ENCODE measurements around the gene PLXNB3.

PLXNB3 gene

DNA sequence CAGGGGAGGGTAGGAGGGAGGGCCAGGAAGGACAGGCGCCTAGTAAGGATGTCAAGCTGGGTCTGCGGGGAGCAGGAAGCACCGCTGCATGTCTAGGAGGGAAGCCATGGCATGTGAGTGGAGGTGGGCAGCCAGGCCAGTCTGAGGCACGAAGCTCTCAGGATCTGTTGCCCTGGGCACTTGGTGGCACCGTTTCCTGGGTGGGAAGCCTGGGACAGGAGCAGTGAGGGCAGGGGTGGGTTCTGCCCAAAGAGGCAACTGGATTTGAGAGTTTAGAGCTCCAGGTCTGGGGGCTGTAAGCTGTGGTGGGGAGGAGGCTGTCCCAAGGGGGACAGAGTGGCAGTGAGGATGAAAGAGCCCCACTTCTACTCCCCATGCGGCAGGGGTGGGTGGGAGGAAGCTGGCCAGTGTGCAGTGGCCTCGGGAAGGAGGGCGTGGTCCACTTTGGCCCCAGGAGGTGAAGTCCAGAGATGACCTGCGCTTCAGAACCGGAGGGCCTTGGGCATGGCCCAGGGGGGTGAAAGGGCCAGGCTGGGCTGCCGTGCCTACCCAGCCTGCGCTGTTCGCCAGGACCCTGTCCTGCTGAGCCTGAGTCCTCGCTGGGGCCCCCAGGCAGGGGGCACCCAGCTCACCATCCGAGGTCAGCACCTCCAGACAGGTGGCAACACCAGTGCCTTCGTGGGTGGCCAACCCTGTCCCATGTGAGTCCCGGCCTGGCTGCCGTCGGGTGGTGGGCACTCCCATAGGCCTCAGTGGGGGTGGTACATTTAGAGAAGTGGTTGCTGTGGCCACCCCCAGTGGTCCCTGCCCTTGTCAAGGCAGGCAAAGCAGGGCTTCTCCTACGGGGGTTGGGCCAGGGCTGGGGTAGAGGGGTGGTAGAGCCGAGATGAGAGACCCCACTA, 8.5 kb downstream of the PLXNB3 start:
- Histone ChIP-seq H3K4me3 (ENCODE audit: low read depth in 1 of 5, low read length in 5 of 5) (no peak overlapping the region), H3K9me3 (ENCODE audit: control insufficient read depth in 5 of 5, low read length in 5 of 5) (no peaks in the 10 kb centered on the region), H3K9ac (ENCODE audit: low read length in 5 of 5) (no peak overlapping the region), H3K4me1 (ENCODE audit: control insufficient read depth in 5 of 5, insufficient read depth in 5 of 5, low read length in 5 of 5) (no peaks in the 10 kb centered on the region), H3K27ac (ENCODE audit: low read depth, low read length) (no peak overlapping the region), H3K36me3 (ENCODE audit: control insufficient read depth in 5 of 5, insufficient read depth in 5 of 5, low read length in 5 of 5) (peaks cover 0 to 6% (median 0%) of the 10 kb centered on the region in 5 donors), H3K27me3 (ENCODE audit: control insufficient read depth in 5 of 5, insufficient read depth in 4 of 5, low read length in 5 of 5) (peaks cover 0 to 34% (median 13%) of the 10 kb centered on the region in 5 donors)

DNA sequence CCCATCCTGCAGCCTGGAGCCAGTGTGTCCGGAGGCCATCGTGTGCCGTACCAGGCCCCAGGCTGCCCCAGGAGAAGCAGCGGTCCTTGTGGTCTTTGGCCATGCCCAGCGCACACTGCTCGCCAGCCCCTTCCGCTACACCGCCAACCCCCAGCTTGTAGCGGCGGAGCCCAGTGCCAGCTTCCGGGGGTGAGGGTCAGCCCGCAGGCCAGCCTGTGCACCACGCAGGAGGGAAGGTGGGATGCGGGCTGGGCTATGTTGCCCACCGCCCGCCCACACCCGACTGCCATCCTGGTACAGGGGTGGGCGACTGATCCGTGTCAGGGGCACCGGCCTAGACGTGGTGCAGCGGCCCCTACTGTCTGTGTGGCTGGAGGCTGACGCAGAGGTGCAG, 9.2 kb downstream of the PLXNB3 start:
- Histone ChIP-seq H3K4me1 (ENCODE audit: control insufficient read depth in 5 of 5, insufficient read depth in 5 of 5, low read length in 5 of 5) (no peaks in the 10 kb centered on the region), H3K4me3 (ENCODE audit: low read depth in 1 of 5, low read length in 5 of 5) (no peak overlapping the region), H3K9ac (ENCODE audit: low read length in 5 of 5) (no peak overlapping the region), H3K27ac (ENCODE audit: low read depth, low read length) (no peak overlapping the region), H3K27me3 (ENCODE audit: control insufficient read depth in 5 of 5, insufficient read depth in 4 of 5, low read length in 5 of 5) (peaks cover 0 to 30% (median 14%) of the 10 kb centered on the region in 5 donors), H3K9me3 (ENCODE audit: control insufficient read depth in 5 of 5, low read length in 5 of 5) (no peaks in the 10 kb centered on the region), H3K36me3 (ENCODE audit: control insufficient read depth in 5 of 5, insufficient read depth in 5 of 5, low read length in 5 of 5) (peaks cover 0 to 7% (median 0%) of the 10 kb centered on the region in 5 donors)

DNA sequence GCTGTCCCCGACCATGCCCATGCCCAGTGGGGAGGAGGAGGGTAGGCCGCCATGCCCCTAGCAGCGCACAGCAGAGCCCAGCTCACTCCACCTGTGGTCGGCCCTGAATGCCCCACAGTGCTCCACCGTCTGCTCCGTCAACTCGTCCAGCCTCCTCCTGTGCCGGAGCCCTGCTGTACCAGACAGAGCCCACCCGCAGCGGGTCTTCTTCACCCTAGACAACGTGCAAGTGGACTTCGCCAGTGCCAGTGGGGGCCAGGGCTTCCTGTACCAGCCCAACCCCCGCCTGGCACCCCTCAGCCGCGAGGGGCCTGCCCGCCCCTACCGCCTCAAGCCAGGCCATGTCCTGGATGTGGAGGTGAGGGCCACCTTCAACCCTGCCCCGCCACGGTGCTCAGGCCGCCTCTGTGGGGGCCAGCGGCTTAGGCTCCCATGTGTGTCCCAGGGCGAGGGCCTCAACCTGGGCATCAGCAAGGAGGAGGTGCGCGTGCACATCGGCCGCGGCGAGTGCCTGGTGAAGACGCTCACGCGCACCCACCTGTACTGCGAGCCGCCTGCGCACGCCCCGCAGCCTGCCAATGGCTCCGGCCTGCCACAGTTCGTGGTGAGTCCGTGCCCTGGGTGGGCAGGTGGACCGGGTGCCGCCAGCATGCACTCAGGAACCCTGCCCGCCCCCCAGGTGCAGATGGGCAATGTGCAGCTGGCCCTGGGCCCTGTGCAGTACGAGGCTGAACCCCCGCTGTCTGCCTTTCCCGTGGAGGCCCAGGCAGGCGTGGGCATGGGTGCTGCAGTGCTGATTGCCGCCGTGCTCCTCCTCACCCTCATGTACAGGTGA, 9.9 kb downstream of the PLXNB3 start:
- Histone ChIP-seq H3K4me1 (ENCODE audit: control insufficient read depth in 5 of 5, insufficient read depth in 5 of 5, low read length in 5 of 5) (no peaks in the 10 kb centered on the region), H3K27me3 (ENCODE audit: control insufficient read depth in 5 of 5, insufficient read depth in 4 of 5, low read length in 5 of 5) (peaks cover 0 to 33% (median 14%) of the 10 kb centered on the region in 5 donors), H3K36me3 (ENCODE audit: control insufficient read depth in 5 of 5, insufficient read depth in 5 of 5, low read length in 5 of 5) (peaks cover 0 to 9% (median 0%) of the 10 kb centered on the region in 5 donors), H3K9ac (ENCODE audit: low read length in 5 of 5) (no peak overlapping the region), H3K27ac (ENCODE audit: low read depth, low read length) (no peak overlapping the region), H3K9me3 (ENCODE audit: control insufficient read depth in 5 of 5, low read length in 5 of 5) (no peaks in the 10 kb centered on the region), H3K4me3 (ENCODE audit: low read depth in 1 of 5, low read length in 5 of 5) (no peak overlapping the region)

DNA sequence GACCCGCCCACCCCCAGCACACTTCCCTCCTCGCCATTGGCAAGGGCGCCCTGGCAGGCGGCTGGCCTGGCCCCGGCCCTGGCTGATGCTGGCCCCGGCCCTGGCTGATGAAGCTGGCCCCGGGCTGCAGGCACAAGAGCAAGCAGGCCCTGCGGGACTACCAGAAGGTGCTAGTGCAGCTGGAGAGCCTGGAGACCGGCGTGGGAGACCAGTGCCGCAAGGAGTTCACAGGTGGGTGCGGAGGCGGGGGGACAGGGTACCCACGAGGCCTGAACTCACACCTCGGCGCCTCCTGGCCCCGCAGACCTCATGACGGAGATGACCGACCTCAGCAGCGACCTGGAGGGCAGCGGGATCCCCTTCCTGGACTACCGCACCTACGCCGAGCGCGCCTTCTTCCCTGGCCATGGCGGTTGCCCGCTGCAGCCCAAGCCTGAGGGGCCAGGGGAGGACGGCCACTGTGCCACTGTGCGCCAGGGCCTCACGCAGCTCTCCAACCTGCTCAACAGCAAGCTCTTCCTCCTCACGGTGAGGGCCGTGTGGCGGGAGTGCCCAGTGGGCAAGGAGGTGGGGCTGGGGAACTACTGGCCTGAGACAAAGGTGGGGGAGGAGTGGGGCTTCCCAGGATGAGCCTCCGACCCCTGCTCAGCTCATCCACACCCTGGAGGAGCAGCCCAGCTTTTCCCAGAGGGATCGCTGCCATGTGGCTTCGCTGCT, 10.7 kb downstream of the PLXNB3 start:
- Histone ChIP-seq H3K27ac (ENCODE audit: low read depth, low read length) (no peak overlapping the region), H3K4me3 (ENCODE audit: low read depth in 1 of 5, low read length in 5 of 5) (no peak overlapping the region), H3K27me3 (ENCODE audit: control insufficient read depth in 5 of 5, insufficient read depth in 4 of 5, low read length in 5 of 5) (peaks cover 0 to 33% (median 15%) of the 10 kb centered on the region in 5 donors), H3K9me3 (ENCODE audit: control insufficient read depth in 5 of 5, low read length in 5 of 5) (no peaks in the 10 kb centered on the region), H3K9ac (ENCODE audit: low read length in 5 of 5) (no peak overlapping the region), H3K36me3 (ENCODE audit: control insufficient read depth in 5 of 5, insufficient read depth in 5 of 5, low read length in 5 of 5) (peaks cover 0 to 9% (median 0%) of the 10 kb centered on the region in 5 donors), H3K4me1 (ENCODE audit: control insufficient read depth in 5 of 5, insufficient read depth in 5 of 5, low read length in 5 of 5) (no peaks in the 10 kb centered on the region)

DNA sequence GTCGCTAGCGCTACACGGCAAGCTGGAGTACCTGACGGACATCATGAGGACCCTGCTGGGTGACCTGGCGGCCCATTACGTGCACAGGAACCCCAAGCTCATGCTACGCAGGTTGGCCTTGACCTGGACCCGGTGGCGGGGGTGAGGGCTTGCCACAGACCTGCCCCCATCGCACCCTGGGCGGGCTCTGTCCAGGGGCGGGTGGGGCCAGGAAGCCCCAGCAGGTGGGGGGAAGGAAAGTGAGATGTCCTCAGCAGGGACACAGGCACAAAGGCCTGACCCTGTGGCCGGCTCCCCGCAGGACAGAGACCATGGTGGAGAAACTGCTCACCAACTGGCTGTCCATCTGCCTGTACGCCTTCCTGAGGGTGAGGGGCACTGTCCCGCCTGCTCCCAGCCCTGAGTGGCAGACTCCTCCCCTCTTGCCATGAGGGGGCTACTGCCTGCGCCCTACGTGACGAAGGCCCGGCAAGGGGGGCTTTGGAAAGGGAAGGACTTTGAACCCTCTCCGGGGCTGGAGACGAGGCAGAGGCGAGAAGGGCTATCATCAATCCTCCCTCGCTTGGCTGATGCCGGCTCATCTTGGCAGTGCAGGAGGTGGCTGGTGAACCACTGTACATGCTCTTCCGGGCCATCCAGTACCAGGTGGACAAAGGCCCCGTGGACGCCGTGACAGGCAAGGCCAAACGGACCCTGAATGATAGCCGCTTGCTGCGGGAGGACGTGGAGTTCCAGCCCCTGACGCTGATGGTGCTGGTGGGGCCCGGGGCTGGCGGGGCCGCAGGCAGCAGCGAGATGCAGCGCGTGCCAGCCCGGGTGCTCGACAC, 11.5 kb downstream of the PLXNB3 start:
- H3K9ac ChIP-seq (ENCODE audit: low read length in 5 of 5): no peak overlapping the region
- no peaks in the 10 kb centered on the region for H3K9me3 ChIP-seq (ENCODE audit: control insufficient read depth in 5 of 5, low read length in 5 of 5)
- H3K27ac ChIP-seq (ENCODE audit: low read depth, low read length): no peak overlapping the region
- peaks cover 0 to 6% (median 3%) of the 10 kb centered on the region in 5 donors for H3K4me1 ChIP-seq (ENCODE audit: control insufficient read depth in 5 of 5, insufficient read depth in 5 of 5, low read length in 5 of 5)
- H3K4me3 ChIP-seq (ENCODE audit: low read depth in 1 of 5, low read length in 5 of 5): no peak overlapping the region
- peaks cover 0 to 9% (median 0%) of the 10 kb centered on the region in 5 donors for H3K36me3 ChIP-seq (ENCODE audit: control insufficient read depth in 5 of 5, insufficient read depth in 5 of 5, low read length in 5 of 5)
- peaks cover 7 to 36% (median 21%) of the 10 kb centered on the region in 5 donors for H3K27me3 ChIP-seq (ENCODE audit: control insufficient read depth in 5 of 5, insufficient read depth in 4 of 5, low read length in 5 of 5)

DNA sequence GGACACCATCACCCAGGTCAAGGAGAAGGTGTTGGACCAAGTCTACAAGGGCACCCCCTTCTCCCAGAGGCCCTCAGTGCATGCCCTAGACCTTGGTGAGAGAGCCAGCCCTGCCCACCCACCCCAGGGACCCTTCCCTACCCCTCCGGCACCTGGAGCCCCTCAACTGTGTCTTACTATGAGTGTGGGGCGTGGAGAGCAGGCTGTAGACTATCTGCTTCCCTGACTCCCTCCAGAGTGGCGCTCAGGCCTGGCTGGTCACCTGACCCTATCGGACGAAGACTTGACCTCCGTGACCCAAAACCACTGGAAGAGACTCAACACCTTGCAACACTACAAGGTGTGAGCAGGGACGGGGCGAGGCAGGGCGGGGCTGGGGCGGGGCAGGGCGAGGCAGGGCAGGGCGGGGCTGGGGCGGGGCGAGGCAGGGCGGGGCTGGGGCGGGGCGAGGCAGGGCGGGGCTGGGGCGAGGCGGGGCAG, 12.1 kb downstream of the PLXNB3 start:
- Histone ChIP-seq H3K9ac (ENCODE audit: low read length in 5 of 5) (no peak overlapping the region), H3K4me3 (ENCODE audit: low read depth in 1 of 5, low read length in 5 of 5) (no peak overlapping the region), H3K9me3 (ENCODE audit: control insufficient read depth in 5 of 5, low read length in 5 of 5) (no peaks in the 10 kb centered on the region), H3K4me1 (ENCODE audit: control insufficient read depth in 5 of 5, insufficient read depth in 5 of 5, low read length in 5 of 5) (peaks cover 0 to 10% (median 5%) of the 10 kb centered on the region in 5 donors), H3K27me3 (ENCODE audit: control insufficient read depth in 5 of 5, insufficient read depth in 4 of 5, low read length in 5 of 5) (peaks cover 7 to 32% (median 17%) of the 10 kb centered on the region in 5 donors), H3K36me3 (ENCODE audit: control insufficient read depth in 5 of 5, insufficient read depth in 5 of 5, low read length in 5 of 5) (peaks cover 0 to 9% (median 0%) of the 10 kb centered on the region in 5 donors), H3K27ac (ENCODE audit: low read depth, low read length) (no peak overlapping the region)

DNA sequence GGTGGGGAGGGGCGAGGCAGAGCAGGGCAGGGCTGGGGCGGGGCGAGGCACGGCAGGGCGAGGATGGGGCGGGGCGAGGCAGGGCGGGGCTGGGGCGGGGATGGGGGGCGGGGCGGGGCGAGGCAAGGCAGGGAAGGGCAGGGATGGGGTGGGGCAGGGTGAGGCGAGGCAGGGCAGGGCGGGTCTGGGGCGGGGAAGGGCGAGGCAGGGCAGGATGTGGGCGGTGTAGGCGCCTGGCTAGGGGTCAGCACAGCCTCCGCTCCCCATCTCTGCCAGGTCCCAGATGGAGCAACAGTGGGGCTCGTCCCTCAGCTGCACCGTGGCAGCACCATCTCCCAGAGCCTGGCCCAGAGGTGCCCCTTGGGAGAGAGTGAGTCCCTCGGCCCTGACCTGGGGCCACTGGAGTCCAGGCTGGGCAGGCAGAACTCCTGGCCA, 12.6 kb downstream of the PLXNB3 start:
- Histone ChIP-seq H3K9me3 (ENCODE audit: control insufficient read depth in 5 of 5, low read length in 5 of 5) (no peaks in the 10 kb centered on the region), H3K27ac (ENCODE audit: low read depth, low read length) (no peak overlapping the region), H3K27me3 (ENCODE audit: control insufficient read depth in 5 of 5, insufficient read depth in 4 of 5, low read length in 5 of 5) (peaks cover 7 to 35% (median 17%) of the 10 kb centered on the region in 5 donors), H3K4me3 (ENCODE audit: low read depth in 1 of 5, low read length in 5 of 5) (no peak overlapping the region), H3K36me3 (ENCODE audit: control insufficient read depth in 5 of 5, insufficient read depth in 5 of 5, low read length in 5 of 5) (peaks cover 0 to 9% (median 0%) of the 10 kb centered on the region in 5 donors), H3K9ac (ENCODE audit: low read length in 5 of 5) (no peak overlapping the region), H3K4me1 (ENCODE audit: control insufficient read depth in 5 of 5, insufficient read depth in 5 of 5, low read length in 5 of 5) (peaks cover 0 to 14% (median 10%) of the 10 kb centered on the region in 5 donors)

DNA sequence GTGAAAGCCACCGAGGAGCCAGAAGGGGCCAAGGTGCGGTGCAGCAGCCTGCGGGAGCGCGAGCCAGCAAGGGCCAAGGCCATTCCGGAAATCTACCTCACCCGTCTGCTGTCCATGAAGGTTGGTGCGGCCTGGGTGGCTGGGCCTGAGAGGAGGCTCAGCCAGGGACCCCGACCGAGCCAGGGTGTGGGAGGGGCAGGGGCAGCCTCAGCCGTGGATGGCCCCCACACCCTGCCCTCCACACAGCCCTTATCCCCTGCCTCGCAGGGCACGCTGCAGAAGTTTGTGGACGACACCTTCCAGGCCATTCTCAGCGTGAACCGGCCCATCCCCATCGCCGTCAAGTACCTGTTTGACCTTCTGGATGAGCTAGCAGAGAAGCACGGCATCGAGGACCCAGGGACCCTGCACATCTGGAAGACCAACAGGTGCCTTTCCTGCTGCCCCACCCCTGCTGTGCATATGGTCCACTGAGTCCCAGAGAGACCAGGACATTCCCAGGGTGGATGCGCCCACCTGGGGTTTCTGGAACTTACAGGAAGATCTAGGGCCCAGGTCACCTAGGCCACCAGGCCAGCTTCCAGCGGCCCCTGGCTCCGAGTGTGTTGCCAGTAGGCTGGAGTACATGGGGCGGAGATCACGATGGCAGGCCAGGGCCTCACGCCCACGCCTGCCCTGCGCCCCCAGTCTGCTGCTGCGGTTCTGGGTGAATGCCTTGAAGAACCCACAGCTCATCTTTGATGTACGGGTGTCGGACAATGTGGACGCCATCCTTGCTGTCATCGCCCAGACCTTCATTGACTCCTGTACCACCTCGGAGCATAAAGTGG, 13.4 kb downstream of the PLXNB3 start:
- Histone ChIP-seq H3K4me3 (ENCODE audit: low read depth in 1 of 5, low read length in 5 of 5) (no peak overlapping the region), H3K36me3 (ENCODE audit: control insufficient read depth in 5 of 5, insufficient read depth in 5 of 5, low read length in 5 of 5) (peaks cover 0 to 9% (median 0%) of the 10 kb centered on the region in 5 donors), H3K4me1 (ENCODE audit: control insufficient read depth in 5 of 5, insufficient read depth in 5 of 5, low read length in 5 of 5) (peaks cover 0 to 22% (median 10%) of the 10 kb centered on the region in 5 donors), H3K27me3 (ENCODE audit: control insufficient read depth in 5 of 5, insufficient read depth in 4 of 5, low read length in 5 of 5) (peaks cover 7 to 30% (median 15%) of the 10 kb centered on the region in 5 donors), H3K9ac (ENCODE audit: low read length in 5 of 5) (no peak overlapping the region), H3K9me3 (ENCODE audit: control insufficient read depth in 5 of 5, low read length in 5 of 5) (no peaks in the 10 kb centered on the region), H3K27ac (ENCODE audit: low read depth, low read length) (no peak overlapping the region)
